ENCODE results near the gene IL1RAPL1.

Gene IL1RAPL1

DNA sequence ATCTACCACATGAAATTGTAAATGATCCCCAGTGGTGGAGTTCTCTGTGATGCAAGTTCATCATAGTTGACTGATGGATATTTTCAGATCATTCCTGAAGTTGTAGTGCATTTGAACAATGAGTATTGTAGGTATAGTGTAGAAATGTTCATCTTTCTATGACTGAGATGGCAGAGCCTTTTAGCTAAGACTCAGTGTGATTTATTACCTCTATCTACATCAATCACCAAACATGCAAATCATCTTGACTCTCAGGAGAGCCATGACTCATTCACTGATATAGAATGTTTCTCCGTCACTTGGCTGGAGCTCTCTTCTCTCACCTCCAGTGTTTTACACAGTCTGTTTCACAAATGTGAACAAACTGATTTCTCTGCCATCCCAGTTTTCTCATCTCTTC lies 392.6 kb downstream of the IL1RAPL1 start:
- no peak for DNase-seq (ENCODE audit: low spot score)

DNA sequence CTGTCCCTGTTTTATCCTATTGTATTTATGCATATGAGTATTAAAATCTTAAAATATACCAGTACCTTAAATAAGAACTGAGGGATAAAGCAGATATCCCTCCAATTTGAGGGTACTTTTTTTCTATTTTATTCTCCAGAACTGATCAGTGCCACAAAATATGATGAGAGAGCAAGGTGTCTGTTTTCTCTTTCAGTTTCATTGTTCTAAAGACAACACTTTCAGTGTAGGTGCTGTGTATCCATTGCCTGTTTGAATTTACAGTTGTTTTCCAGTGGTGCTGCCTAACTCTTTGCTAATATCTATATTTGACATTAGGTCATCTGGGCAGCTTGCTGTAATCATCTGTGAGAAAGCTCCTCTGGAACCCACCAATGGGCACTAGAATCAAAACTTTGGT lies 394.7 kb downstream of the IL1RAPL1 start:
- DNase-seq (ENCODE audit: low spot score) = no peak

- no peak for DNase-seq (ENCODE audit: low spot score)
Measured at GRCh38 chrX:28988246-28988645, 401.0 kb downstream of the IL1RAPL1 start.

DNA sequence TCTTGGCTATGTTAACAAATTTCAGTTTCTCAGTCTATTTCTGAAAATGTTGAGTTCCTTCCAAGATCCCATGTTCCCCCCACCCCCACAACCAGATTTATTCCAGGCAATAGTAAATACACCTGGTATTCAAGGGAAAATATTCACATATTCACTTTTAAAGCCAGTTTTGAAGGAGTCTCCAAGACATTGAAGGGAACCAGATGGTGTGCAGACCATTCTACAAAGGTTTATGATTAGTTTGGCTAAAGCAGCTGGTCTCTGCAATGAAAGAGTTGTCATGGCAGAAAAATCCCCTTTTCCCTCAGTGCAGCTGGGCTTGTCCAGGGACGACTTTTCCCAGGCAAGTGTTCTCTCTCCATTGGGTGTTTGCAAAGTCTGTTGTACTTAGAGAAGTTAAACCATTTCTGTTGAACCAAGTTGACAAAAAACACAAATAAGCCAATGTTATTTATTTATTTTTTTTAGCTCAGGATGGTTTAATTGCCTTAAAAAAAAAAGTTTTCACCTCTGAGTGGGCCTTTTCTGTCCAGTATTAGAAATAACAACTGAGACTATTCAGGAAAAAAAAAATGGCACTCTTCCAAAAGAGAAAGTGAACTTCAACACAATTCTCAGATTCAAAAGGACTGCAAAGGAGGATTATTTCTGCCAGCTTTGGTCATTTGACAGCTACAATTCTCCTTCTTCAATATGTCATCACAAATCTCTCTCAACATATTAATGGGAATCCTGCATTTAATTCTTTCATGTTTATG lies 410.6 kb downstream of the IL1RAPL1 start:
- DNase-seq (ENCODE audit: low spot score) = no peak

DNA sequence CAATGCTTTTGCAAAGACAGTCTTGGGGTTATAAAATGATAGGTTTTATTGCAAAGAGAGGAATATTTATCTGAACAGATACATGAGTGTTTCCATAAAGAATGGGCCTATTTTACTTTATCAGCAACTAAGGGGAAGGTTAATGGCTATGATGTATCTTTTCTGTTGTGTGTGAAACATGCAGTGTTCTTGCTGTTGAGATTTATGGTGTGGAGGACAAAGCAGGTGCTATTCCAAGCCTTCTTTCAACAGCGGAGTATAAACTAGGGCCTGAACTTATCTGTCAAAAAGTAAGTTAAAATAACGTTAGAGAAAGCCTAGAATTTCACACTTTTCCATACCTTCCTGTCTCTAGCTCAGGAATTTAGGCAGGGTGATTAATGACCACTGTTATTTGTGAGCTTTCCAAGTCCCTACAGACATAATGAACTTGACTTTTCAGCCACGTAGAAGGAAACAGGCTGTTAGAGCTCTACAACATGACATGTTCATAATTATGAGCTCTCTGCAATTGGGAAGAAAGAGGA lies 411.4 kb downstream of the IL1RAPL1 start:
- DNase-seq (ENCODE audit: low spot score) = no peak

DNA sequence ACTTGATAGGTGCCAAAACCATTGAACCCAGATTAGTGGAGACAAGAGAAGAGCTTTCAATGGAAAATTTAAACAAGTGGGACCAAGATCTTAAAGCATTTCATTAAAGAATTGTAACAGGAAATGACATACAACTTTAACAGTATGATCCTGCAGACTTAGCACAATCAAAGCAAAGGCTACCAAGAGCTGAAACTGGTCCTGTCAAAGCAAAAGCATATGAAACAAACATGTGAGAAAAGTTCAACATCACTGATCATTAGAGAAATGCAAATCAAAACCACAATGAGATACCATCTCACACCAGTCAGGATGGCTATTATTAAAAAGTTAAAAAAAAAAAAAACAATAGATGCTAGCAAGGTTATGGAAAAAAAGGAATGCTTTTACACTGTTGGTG lies 425.6 kb downstream of the IL1RAPL1 start:
- DNase-seq (ENCODE audit: low spot score) = no peak

DNA sequence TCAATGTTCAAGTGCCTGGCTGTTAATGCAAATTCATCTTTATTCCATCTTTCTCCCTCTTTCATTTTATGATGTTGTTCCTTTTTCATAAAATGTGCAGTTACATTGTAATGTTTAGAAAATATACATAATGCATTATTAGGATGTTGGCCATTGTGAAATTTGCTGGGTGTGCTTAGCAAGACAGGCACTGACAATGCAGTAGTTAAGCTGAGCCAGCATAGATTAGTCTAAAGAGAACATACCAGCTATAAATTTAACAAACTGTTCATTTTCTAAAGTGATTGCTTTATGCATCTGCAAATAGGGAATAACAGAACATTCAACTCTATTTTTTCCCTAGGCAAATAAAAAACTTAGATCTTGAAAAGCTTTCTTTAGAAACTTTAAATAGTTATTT lies 436.0 kb downstream of the IL1RAPL1 start:
- no peak for DNase-seq (ENCODE audit: low spot score)

DNA sequence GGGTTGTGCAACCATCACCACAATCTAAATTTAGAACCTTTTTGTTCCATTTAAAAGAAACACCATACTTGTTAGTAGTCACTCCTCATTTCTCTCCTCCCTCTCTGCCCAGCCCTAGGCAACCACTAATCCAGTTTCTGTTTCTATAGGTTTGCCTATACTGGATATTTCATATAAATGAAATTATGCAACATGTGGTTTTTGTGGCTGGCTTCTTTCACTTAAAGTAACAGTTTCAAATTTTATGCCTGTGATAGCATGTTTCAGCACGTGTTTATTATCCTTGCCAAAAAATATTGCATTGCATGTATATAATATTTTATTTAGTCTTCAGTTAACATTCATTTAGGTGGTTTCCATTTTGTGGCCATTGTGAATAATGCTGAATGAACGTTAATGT lies 437.6 kb downstream of the IL1RAPL1 start:
- DNase-seq (ENCODE audit: low spot score) = no peak

GRCh38 chrX:29039501-29039900 lies 452.3 kb downstream of the IL1RAPL1 start:
- DNase-seq (ENCODE audit: low spot score) = no peak

GRCh38 chrX:29040160-29040559 lies 452.9 kb downstream of the IL1RAPL1 start:
- no peak for DNase-seq (ENCODE audit: low spot score)

- DNase-seq (ENCODE audit: low spot score) = no peak
Measured at GRCh38 chrX:29042341-29042740, 455.1 kb downstream of the IL1RAPL1 start.

DNA sequence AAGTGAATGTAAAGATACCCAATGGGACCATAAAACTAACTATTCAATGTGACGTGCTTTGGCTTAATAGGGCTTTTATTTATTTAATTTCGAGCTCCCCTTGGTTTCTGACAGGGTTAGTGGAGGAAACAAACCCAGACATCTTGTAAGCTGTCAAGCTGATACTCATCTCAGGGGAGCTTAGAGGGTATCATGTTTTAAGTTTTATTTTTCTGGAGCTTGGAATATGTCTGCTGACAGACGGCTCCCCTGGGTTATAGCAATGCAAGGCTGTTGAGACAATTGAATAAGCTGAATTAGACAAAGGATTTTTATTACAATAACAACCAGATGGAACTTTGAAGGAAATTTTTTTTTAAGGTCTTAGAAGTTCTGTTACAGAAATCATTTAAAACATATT lies 456.5 kb downstream of the IL1RAPL1 start:
- DNase-seq (ENCODE audit: low spot score) = no peak

GRCh38 chrX:29044423-29045184 lies 457.4 kb downstream of the IL1RAPL1 start:
- DNase-seq (ENCODE audit: low spot score) = no peak

DNA sequence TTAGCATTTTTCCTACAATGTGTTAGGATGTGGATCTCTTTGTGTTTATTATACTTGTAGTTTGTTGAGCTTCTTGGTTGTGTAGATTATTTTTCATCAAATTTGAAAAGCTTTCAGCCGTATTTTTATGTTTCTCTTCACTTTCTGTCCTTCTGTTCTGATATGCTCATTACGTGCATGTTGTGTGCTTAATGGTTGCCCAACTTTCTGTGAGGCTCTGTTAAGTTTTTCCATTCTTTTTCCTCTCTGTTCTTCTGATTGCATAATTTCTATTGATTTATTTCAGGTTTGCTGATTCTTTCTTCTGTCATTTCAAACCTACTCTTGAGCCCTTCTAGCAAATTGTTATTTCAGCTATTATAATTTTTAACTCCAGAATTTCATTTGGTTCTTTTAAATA lies 478.2 kb downstream of the IL1RAPL1 start:
- DNase-seq (ENCODE audit: low spot score) = no peak

GRCh38 chrX:29066516-29066915 lies 479.3 kb downstream of the IL1RAPL1 start:
- DNase-seq (ENCODE audit: low spot score) = no peak

DNA sequence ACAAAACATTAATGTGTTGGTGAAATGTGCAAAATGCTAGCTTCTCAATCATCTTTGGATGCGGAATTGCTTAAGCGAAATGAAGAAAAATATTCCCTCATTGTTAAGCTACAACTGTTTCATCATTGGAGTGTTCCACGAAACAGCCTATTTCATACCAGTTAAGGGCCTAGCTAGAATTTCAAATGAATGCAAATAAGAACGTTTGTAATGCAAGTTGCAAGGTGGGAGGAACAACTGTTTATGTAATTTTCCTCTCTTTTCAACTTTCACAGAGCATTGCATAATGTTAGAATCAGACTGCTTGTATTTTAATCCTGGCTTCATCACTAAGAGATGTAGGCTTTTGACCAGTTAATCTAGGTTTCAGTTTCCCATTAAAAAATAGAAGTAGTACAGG lies 480.1 kb downstream of the IL1RAPL1 start:
- no peak for DNase-seq (ENCODE audit: low spot score)

DNA sequence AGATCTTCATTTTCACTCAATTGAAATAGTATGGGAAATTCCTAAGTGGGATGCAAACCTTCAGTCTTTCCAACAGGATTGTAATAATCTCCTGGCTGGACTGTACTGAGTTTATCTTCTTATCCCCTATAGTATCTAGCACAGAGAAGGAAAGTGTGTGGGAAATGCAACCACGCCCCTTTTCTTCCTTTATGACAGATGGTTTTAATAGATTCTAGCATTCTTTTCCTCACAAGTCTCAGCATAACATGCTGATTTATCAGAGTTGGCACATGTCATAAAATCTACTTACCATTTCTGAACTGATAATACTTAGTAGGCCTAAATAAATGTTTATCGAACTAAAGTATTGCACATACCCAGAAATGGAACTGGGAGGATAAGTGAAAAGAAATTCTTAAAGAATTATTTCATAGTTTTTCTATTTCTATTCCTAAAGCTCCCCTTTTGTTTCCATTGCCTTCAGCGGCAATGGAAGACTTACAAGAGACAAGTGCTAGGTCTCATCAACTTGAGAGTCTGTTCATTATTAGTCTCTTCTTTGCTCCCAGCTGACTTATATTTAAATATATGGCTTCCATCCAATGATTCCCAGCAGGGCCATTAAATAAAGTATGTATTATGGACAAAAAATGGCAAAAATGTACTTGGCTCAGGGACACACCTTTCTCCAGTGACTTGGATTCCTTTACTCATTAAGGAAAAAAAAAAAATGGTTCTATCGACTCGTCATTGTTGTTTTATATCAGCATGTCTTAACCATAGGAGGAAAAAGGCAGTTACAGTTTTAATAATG lies 484.5 kb downstream of the IL1RAPL1 start:
- DNase-seq (ENCODE audit: low spot score) = no peak

GRCh38 chrX:29082558-29082957 lies 495.3 kb downstream of the IL1RAPL1 start:
- no peak for DNase-seq (ENCODE audit: low spot score)

- no peak for DNase-seq (ENCODE audit: low spot score)
Measured at GRCh38 chrX:29083823-29084222, 496.6 kb downstream of the IL1RAPL1 start.

DNA sequence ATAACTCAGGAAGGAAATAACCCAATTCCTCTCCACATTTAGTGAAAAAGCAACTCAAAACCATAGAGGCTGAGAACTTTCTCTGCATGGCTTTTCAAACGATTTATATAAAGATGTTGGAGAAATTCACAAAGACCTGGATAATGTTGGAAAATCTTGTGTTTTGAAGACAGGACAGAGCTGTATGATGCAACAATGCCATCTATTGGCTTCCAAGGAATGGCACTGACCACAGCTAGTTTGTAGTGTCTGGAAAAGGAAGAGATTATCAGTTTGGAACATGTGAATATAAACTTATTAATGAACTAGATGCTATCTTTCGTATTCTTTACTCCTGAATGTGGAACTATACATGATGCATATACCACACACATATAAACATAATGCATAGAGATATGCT lies 503.6 kb downstream of the IL1RAPL1 start:
- DNase-seq (ENCODE audit: low spot score) = no peak

DNA sequence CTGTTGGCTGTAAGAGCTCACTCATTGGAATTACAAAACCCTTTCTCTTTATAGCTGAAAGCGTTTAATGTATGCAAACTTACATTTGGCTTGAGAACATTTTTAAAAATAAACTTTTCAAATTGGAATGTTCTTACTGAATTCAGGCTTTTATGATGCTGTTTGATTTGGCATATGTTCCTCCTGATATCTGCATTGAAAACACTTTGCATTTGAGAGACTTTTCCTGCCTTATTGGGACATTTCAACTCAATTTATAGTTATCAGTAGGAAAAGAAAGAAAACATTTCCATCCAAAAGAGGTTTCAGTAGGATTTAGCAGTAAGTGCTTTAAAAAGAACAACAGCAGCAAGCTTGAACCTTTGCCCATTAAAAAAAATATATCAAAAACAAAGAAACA lies 520.0 kb downstream of the IL1RAPL1 start:
- no peak for DNase-seq (ENCODE audit: low spot score)

DNA sequence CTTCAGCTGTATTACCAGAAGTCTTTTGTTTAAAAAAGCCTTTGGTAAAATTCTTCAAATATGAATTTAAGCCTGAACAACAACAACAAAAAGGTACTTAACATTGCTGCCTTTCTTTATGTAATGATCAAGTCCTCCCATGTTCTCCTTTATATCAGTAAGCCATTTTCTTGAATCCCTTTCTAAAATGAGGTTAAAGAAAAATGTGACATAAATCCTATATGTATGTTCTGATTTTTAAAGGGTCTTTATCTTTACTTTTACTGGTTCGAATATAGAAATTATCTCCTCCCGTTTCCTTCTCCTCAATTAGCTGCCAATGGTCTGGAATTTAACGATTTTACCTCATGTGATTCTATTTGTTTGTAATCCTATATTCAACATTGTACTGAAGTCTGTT lies 522.8 kb downstream of the IL1RAPL1 start:
- DNase-seq (ENCODE audit: low spot score) = no peak

DNA sequence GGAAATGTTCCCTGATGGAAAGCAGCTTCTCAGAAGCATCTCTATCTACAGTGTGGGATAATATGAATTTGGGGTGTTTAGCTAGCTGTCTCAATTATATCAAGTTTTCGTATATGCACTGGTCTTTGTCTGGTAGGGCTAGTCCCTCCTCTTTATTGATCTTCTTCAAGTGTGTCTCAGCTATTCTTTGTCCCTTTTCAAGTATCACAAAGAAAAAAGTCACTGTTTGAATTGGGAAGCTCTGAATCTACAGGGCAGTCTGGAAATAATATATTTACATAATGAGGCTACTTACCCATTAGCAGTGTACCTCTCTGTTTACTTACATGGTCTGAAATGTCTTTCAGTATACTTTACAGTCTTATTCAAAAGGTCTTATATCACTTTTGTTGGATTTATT lies 526.0 kb downstream of the IL1RAPL1 start:
- DNase-seq (ENCODE audit: low spot score) = no peak

Data from CD4-positive, alpha-beta T cell treated with Interleukin-15 for 4 hours (primary cell).